ENCODE data around the gene WDR53.
"Not testable (repeated sequence)": the region's sequence is repeated elsewhere in the genome, so short reads cannot be mapped to it uniquely, and the experiment has no call there.

WDR53 gene

GRCh38 chr3:196568246-196569002 is at the start of gene WDR53, which contains the start of gene FBXO45:
Gene WDR53 (minus strand): TSS chr3:196568554. CDS start chr3:196561475, 7,079 bp downstream.
Gene FBXO45 (plus strand): TSS chr3:196568660. CDS start chr3:196568985, 325 bp downstream.
- DNase-seq: peak; percentile 88

GRCh38 chr3:196617256-196617655 is 48.9 kb upstream of the WDR53 start:
- no peak for DNase-seq

GRCh38 chr3:196615234-196615633 is 46.9 kb upstream of the WDR53 start:
- not testable (repeated sequence) for DNase-seq

GRCh38 chr3:196611761-196612483 is 43.6 kb upstream of the WDR53 start:
- no peak for DNase-seq

- DNase-seq: no peak
These were observed 41.6 kb upstream of the WDR53 start for GRCh38 chr3:196609805-196610515.

- DNase-seq: peak; percentile 45
These were observed 41.0 kb upstream of the WDR53 start for GRCh38 chr3:196609343-196609775.

- DNase-seq: no peak
These were observed 40.3 kb upstream of the WDR53 start for GRCh38 chr3:196608693-196609092.

- no peak for DNase-seq
These were observed 36.2 kb upstream of the WDR53 start for GRCh38 chr3:196604548-196604947.

- peak; percentile 2 for DNase-seq
These were observed 35.3 kb upstream of the WDR53 start for GRCh38 chr3:196603683-196604082.

GRCh38 chr3:196602673-196603072 is 34.3 kb upstream of the WDR53 start:
- DNase-seq: no peak

- no peak for DNase-seq
These were observed 32.0 kb upstream of the WDR53 start for GRCh38 chr3:196600359-196600758.

GRCh38 chr3:196599734-196600128 is 31.4 kb upstream of the WDR53 start:
- DNase-seq: no peak

GRCh38 chr3:196597971-196598733 is 29.8 kb upstream of the WDR53 start:
- DNase-seq: not testable (repeated sequence)

- DNase-seq: no peak
These were observed 28.0 kb upstream of the WDR53 start for GRCh38 chr3:196596355-196596754.

GRCh38 chr3:196590279-196590678 is 21.9 kb upstream of the WDR53 start:
- DNase-seq: no peak

GRCh38 chr3:196585044-196585757 is 16.8 kb upstream of the WDR53 start:
- DNase-seq: no peak

- no peak for DNase-seq
These were observed 4.0 kb upstream of the WDR53 start for GRCh38 chr3:196572389-196572788.

- not testable (repeated sequence) for DNase-seq
These were observed 2.0 kb upstream of the WDR53 start for GRCh38 chr3:196570332-196570731.

- DNase-seq: no peak
These were observed 706 bp upstream of the WDR53 start for GRCh38 chr3:196569003-196569516.

- DNase-seq: no peak
These were observed 4.6 kb downstream of the WDR53 start for GRCh38 chr3:196563721-196564225.

- DNase-seq: no peak
These were observed 8.5 kb downstream of the WDR53 start for GRCh38 chr3:196559826-196560225.

GRCh38 chr3:196558476-196558875 is 9.9 kb downstream of the WDR53 start:
- no peak for DNase-seq
